PC-3 (cell line): ENCODE results near the gene ZNF438. TPM values are rescaled to one million over a fixed set of nuclear protein-coding genes. Genes with fewer than 3 reads are reported as not detected.

Experiments
- ATAC-seq: fragments of 200-7000 bp; cut with Tn5 transposase; 2 replicates; pipeline ENCODE4 v1.9.1; 2020; ENCODE audit warnings: mild to moderate bottlenecking, moderate library complexity
- BruUV-seq: library from RNA; stranded (reverse); fragments of 400-500 nt; replicated peaks from 2 replicates; lab custom pipeline; 2021; lab: Mats Ljungman, UMichigan
- CTCF ChIA-PET: fragments of 300-600 bp; sonication (Branson Sonifier 250); formaldehyde crosslinking; loops from one replicate; lab custom pipeline; 2022; ENCODE audit warnings: antibody characterized with exemption; lab: Charles Lee
- POLR2A ChIA-PET: fragments of 300-600 bp; sonication (Branson Sonifier 250); formaldehyde crosslinking; loops from one replicate; lab custom pipeline; 2022; ENCODE audit warnings: antibody characterized with exemption; ENCODE audit not compliant: unreplicated experiment; lab: Charles Lee
- DNase-seq: peaks from one replicate; pipeline ENCODE4 v3.0.0-alpha.2; 2015
- H2AFZ ChIP-seq: fragments of 300-600 bp; sonication (generic); 2 replicates; pipeline ENCODE4 v1.6.0; 2016; ENCODE audit warnings: antibody characterized with exemption, low read length
- H3F3A ChIP-seq: fragments of 300-600 bp; sonication (generic); one replicate; pipeline ENCODE4 v1.6.0; 2017; ENCODE audit warnings: antibody characterized with exemption, low read length, control low read depth, mild to moderate bottlenecking; ENCODE audit not compliant: unreplicated experiment
- H3K27ac ChIP-seq: fragments of 300-600 bp; sonication (generic); 2 replicates; pipeline ENCODE4 v1.5.1; 2016; ENCODE audit warnings: mild to moderate bottlenecking, low read length
- H3K27me3 ChIP-seq: fragments of 300-600 bp; sonication (generic); 2 replicates; pipeline ENCODE4 v1.6.1; 2016; ENCODE audit warnings: low read length, mixed read lengths
- H3K36me3 ChIP-seq: fragments of 300-600 bp; sonication (generic); 2 replicates; pipeline ENCODE4 v1.6.1; 2016; ENCODE audit warnings: low read depth, mixed run types, low read length, mixed read lengths
- H3K4me1 ChIP-seq: fragments of 300-600 bp; sonication (generic); 2 replicates; pipeline ENCODE4 v1.5.1; 2016; ENCODE audit warnings: low read length; ENCODE audit not compliant: insufficient read depth
- H3K4me2 ChIP-seq: fragments of 300-600 bp; sonication (generic); 2 replicates; pipeline ENCODE4 v1.6.0; 2016; ENCODE audit warnings: low read length
- H3K4me3 ChIP-seq: fragments of 300-600 bp; sonication (generic); 2 replicates; pipeline ENCODE4 v1.5.1; 2016; ENCODE audit warnings: mild to moderate bottlenecking, low read length, mixed read lengths
- H3K79me2 ChIP-seq: fragments of 300-600 bp; sonication (generic); 2 replicates; pipeline ENCODE4 v1.6.1; 2017; ENCODE audit warnings: low read length, mixed read lengths
- H3K9ac ChIP-seq: fragments of 300-600 bp; sonication (generic); 2 replicates; pipeline ENCODE4 v1.6.0; 2016; ENCODE audit warnings: mild to moderate bottlenecking, low read length
- H3K9me2 ChIP-seq: fragments of 300-600 bp; sonication (generic); replicated peaks from 2 replicates; pipeline ENCODE4 v1.6.1; 2016; ENCODE audit warnings: mixed run types, low read length, mixed read lengths
- H3K9me3 ChIP-seq: fragments of 300-600 bp; sonication (generic); 2 replicates; pipeline ENCODE4 v1.6.1; 2016; ENCODE audit warnings: low read length, mixed read lengths
- H4K20me1 ChIP-seq: fragments of 300-600 bp; sonication (generic); 2 replicates; pipeline ENCODE4 v1.6.1; 2016; ENCODE audit warnings: low read length, mixed read lengths
- CTCF ChIP-seq: fragments of 300-600 bp; sonication (generic); conservative IDR thresholded peaks from 2 replicates; pipeline ENCODE4 v1.5.1; 2017; ENCODE audit warnings: antibody characterized with exemption, low read depth, mild to moderate bottlenecking, low read length
- EZH2 ChIP-seq: fragments of 300-600 bp; sonication (generic); IDR thresholded peaks from one replicate; pipeline ENCODE4 v1.6.1; 2017; ENCODE audit warnings: antibody characterized with exemption, mild to moderate bottlenecking, low read length; ENCODE audit not compliant: unreplicated experiment
- EZH2phosphoT487 ChIP-seq: fragments of 300-600 bp; sonication (generic); IDR thresholded peaks from 2 replicates; pipeline ENCODE4 v1.6.1; 2018; ENCODE audit warnings: mild to moderate bottlenecking, antibody characterized with exemption, low read length, borderline replicate concordance
- intact Hi-C: fragments of 100-400 bp; cut with micrococcal nuclease; formaldehyde crosslinking; loops from 2 replicates; pipeline ENCODE4 v1.9.0; 2023
- total RNA-seq: library from RNA; depleted of rRNA; stranded (reverse); fragments of >200 nt; gene quantifications from 2 replicates; pipeline ENCODE4 v1.2.3, GENCODE V29; 2014

The ZNF438 gene
- total RNA-seq, 1 experiment from 2014 or later, result 0.98 TPM

GRCh38 chr10:31036209-31036608 is 4.5 kb upstream of the ZNF438 start:
- H3K36me3 ChIP-seq, result no peaks in the 10 kb centered on the region
- H3K4me1 ChIP-seq, result peaks cover 23% of the 10 kb centered on the region
- ATAC-seq, result no peak
- no TSS peak for BruUV-seq
- H3F3A ChIP-seq, result no peaks in the 10 kb centered on the region
- intact Hi-C loops, result loop anchor here (10.0 kb wide), 1 partner anchor 359 kb away; no protein-coding TSS in a partner anchor
- H3K27ac ChIP-seq, result no peak overlapping the region
- H3K79me2 ChIP-seq, result 0 out of 2 replicates have a peak, but pooled peaks cover under 1% of the 10 kb centered on the region
- DNase-seq, result peak; percentile 27
- no peak overlapping the region for H3K4me3 ChIP-seq
- CTCF ChIA-PET, result no interaction called here
- H3K9me3 ChIP-seq, result no peaks in the 10 kb centered on the region
- H4K20me1 ChIP-seq, result no peaks in the 10 kb centered on the region
- H3K4me2 ChIP-seq, result no peak overlapping the region
- POLR2A ChIA-PET, result no interaction called here
- H3K9me2 ChIP-seq, result no peaks in the 10 kb centered on the region
- no peaks in the 10 kb centered on the region for H3K27me3 ChIP-seq
- no peak for TF ChIP-seq EZH2phosphoT487
- TF ChIP-seq CTCF, result no peak
- TF ChIP-seq EZH2, result no peak
- no peak overlapping the region for H3K9ac ChIP-seq
- no peak overlapping the region for H2AFZ ChIP-seq

GRCh38 chr10:31035266-31035798 is 3.7 kb upstream of the ZNF438 start:
- ATAC-seq, result no peak
- DNase-seq, result no peak
- Histone ChIP-seq H3K36me3 (no peaks in the 10 kb centered on the region), H3K27me3 (no peaks in the 10 kb centered on the region), H3F3A (no peaks in the 10 kb centered on the region), H3K27ac (no peak overlapping the region), H3K4me2 (no peak overlapping the region), H3K9me3 (no peaks in the 10 kb centered on the region), H3K79me2 (0 out of 2 replicates have a peak, but pooled peaks cover 3% of the 10 kb centered on the region), H2AFZ (no peak overlapping the region), H3K4me1 (peaks cover 28% of the 10 kb centered on the region), H3K4me3 (no peak overlapping the region), H3K9me2 (no peaks in the 10 kb centered on the region), H3K9ac (no peak overlapping the region), H4K20me1 (no peaks in the 10 kb centered on the region)
- TF ChIP-seq EZH2phosphoT487, result no peak
- TF ChIP-seq EZH2, result no peak
- no peak for TF ChIP-seq CTCF
- ChIA-PET CTCF (no interaction called here), POLR2A (no interaction called here)
- BruUV-seq, result no TSS peak
- intact Hi-C loops, result loop anchor here (10.0 kb wide), 1 partner anchor 359 kb away; no protein-coding TSS in a partner anchor
